SK-N-MC (cell line): ENCODE data around the gene B4GALT4.

ENCODE experiments used
- EZH2 ChIP-seq: fragments of 200-600 bp; sonication (generic); IDR thresholded peaks from one replicate; pipeline ENCODE4 v1.6.1; 2017; ENCODE audit warnings: antibody characterized with exemption
- POLR2AphosphoS5 ChIP-seq: IDR thresholded peaks from 2 replicates; pipeline ENCODE4 v1.6.1; 2012; ENCODE audit warnings: mild to moderate bottlenecking, low read depth, low read length, borderline replicate concordance

- TF ChIP-seq POLR2AphosphoS5, result no peak
- no peak for TF ChIP-seq EZH2
Observed at GRCh38 chr3:119211193-119211592, 29.5 kb downstream of the B4GALT4 start.
